GM18907 (cell line): Measurements from ENCODE around the gene ZFR2.
A peak's percentile ranks its signal among the peaks of the same experiment; 100 is the strongest.
"Not testable (repeated sequence)": the region's sequence is repeated elsewhere in the genome, so short reads cannot be mapped to it uniquely, and the experiment has no call there.

Experiments
- ATAC-seq: cut with Tn5 transposase; IDR thresholded peaks from one replicate; pipeline ENCODE4 v1.9.1; 2021; ENCODE audit warnings: mild to moderate bottlenecking, moderate library complexity; ENCODE audit not compliant: unreplicated experiment

The ZFR2 gene

GRCh38 chr19:3816566-3817218 is 52.1 kb downstream of the ZFR2 start:
- no peak for ATAC-seq

GRCh38 chr19:3816148-3816547 is 52.7 kb downstream of the ZFR2 start:
- ATAC-seq = not testable (repeated sequence)

GRCh38 chr19:3814648-3815047 is 54.2 kb downstream of the ZFR2 start:
- ATAC-seq = no peak

- ATAC-seq = no peak
Observed at GRCh38 chr19:3813473-3814392, 55.1 kb downstream of the ZFR2 start.

- peak; percentile 23 for ATAC-seq
Observed at GRCh38 chr19:3810708-3811355, 58.0 kb downstream of the ZFR2 start.

- ATAC-seq = peak; percentile 55
Observed at GRCh38 chr19:3809881-3810707, 58.7 kb downstream of the ZFR2 start.

- ATAC-seq = no peak
Observed at GRCh38 chr19:3808420-3809143, 60.3 kb downstream of the ZFR2 start.

GRCh38 chr19:3807574-3808354 is 61.1 kb downstream of the ZFR2 start:
- ATAC-seq = no peak

- ATAC-seq = no peak
Observed at GRCh38 chr19:3807131-3807480, 61.7 kb downstream of the ZFR2 start.

GRCh38 chr19:3805859-3806258 is 63.0 kb downstream of the ZFR2 start:
- no peak for ATAC-seq

- ATAC-seq = no peak
Observed at GRCh38 chr19:3804429-3804828, 64.4 kb downstream of the ZFR2 start.

GRCh38 chr19:3803986-3804385 is 64.9 kb downstream of the ZFR2 start:
- ATAC-seq = no peak

GRCh38 chr19:3803114-3803888 is 65.5 kb downstream of the ZFR2 start:
- no peak for ATAC-seq

GRCh38 chr19:3801412-3802096 is 67.3 kb downstream of the ZFR2 start:
- no peak for ATAC-seq

GRCh38 chr19:3800996-3801395 is 67.8 kb downstream of the ZFR2 start:
- ATAC-seq = no peak

- no peak for ATAC-seq
Observed at GRCh38 chr19:3798137-3798536, 70.7 kb downstream of the ZFR2 start.

GRCh38 chr19:3796358-3796757 is 72.5 kb downstream of the ZFR2 start:
- ATAC-seq = no peak

GRCh38 chr19:3793799-3794198 is 75.0 kb downstream of the ZFR2 start:
- ATAC-seq = no peak
